Left lobe of liver (tissue), 2 donors: ENCODE data around the gene SRP14. TPM values are rescaled to one million over a fixed set of nuclear protein-coding genes. Genes with fewer than 3 reads are reported as not detected.
"Not testable (repeated sequence)": the region's sequence is repeated elsewhere in the genome, so short reads cannot be mapped to it uniquely, and the experiment has no call there.

ENCODE experiments used
- ATAC-seq: fragments of 200-7000 bp; cut with Tn5 transposase; one replicate; pipeline ENCODE4 v1.9.1; 2020; ENCODE audit warnings: mild to moderate bottlenecking, moderate library complexity
- DNase-seq: peaks from one replicate; pipeline ENCODE4 v3.0.0-alpha.2; 2020; ENCODE audit warnings: low spot score
- total RNA-seq: library from RNA; stranded (reverse); gene quantifications from one replicate; pipeline ENCODE4 v1.2.1, GENCODE V29; 2021
- donor health status: DM: no; HTN: no; CAD: no; lungs with moderate emphysema.
- donor health status: DM: no; HTN: yes; CAD: no.

Gene SRP14
- total RNA-seq, 1 donor from 2014 or later = 56.8 TPM

- not testable (repeated sequence) for DNase-seq, ATAC-seq
These were observed 42.8 kb downstream of the SRP14 start for GRCh38 chr15:39996228-39996627.

- not testable (repeated sequence) for DNase-seq, ATAC-seq
These were observed 46.0 kb downstream of the SRP14 start for GRCh38 chr15:39992953-39993352.

- no peak for DNase-seq
- no peak for ATAC-seq
These were observed 48.3 kb downstream of the SRP14 start for GRCh38 chr15:39990706-39991105.

- ATAC-seq = no peak
- DNase-seq = no peak
These were observed 51.2 kb downstream of the SRP14 start for GRCh38 chr15:39987821-39988220.

Other genes with a start within 250 kb of the SRP14 start
- gene GPR176, start 118.9 kb downstream of the SRP14 start, total RNA-seq = 0.88 TPM
- 12.4 TPM for gene EIF2AK4, start 105.1 kb downstream of the SRP14 start, total RNA-seq
- gene BMF, start 69.7 kb upstream of the SRP14 start, total RNA-seq = 3.3 TPM
- gene BUB1B, start 121.9 kb upstream of the SRP14 start, total RNA-seq = 0.68 TPM
- not detected for gene PAK6, start 199.9 kb upstream of the SRP14 start, total RNA-seq
- not detected for gene ANKRD63, start 243.9 kb upstream of the SRP14 start, total RNA-seq